Right kidney (tissue), 1 donor: Measurements from ENCODE around the gene LAMC1.

Experiments
- DNase-seq: peaks from one replicate; pipeline ENCODE4 v3.0.0-alpha.2; 2016

The LAMC1 gene

DNA sequence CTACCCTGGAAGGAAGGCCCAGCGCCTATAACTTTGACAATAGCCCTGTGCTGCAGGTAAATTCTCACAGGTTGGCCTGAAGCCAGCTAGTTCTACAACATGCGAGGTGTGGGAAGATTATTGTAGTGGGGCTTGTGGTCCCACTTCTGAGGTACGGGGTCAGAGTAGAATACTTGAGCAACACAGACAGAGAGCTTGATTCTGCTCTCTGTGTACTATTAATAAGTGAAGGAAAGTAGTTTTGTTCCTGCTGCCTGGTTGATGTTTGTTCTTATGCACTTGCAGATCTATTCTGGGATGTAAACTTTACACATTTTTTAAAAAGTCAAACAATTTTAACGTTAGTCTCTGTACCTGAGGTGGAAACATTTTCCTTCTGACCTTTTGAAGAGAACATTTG is 80.4 kb downstream of the LAMC1 start:
- DNase-seq, result no peak

DNA sequence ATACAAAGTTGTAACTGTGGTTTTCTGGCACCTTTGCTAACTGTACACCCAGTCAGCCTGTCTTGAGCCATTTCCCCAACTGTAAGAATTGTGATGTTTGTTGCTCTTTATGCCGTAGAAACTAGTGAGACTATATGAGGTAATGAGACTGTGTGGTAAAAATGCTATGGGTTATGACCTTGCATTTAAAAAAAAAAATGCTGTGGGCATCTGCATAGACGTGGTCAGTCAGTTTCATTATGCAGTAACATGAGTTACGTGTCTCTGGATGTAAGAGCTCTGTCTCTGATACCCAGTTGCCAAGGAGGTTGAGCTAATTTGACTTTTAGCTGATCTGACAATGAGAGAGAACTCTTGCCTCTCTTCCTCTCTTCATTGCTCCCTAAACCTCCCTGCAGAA is 82.2 kb downstream of the LAMC1 start:
- no peak for DNase-seq

DNA sequence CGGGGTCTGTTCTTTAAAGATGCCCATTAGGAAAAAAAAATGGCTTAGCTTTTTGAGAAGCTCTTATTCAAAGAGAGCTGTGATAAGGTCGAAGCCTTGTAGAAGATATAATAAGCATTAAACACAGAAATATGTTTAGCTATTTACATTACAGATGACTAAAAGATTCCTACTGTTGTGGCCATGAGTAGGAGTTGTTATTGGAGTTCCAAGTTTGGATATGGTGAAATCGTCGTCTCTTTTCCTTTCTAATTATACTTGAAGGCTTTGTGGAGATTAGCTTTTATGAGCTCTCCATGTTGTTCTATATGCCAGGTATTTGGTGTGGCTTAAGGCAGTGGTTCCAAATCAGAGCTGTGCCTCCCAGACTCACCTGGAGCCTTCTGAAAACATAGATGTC is 82.9 kb downstream of the LAMC1 start:
- DNase-seq, result no peak

DNA sequence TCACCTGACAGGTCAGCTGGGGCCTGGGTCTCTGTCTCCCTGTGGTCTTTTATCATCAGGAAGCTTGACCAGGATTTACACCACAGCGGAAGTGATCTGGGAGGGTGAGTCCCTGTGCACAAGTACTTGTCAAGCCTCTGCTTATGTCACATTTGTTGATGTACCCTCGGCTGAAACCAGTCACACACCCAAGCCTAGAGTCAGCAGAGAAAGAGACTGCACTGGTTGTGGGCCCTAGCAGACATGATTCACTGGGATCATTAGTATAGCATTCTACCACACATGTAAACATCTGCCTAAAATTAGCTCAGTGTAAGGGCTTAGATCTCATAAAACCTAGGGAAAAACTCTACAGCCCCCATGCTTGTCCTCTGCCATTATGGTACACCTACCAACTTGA is 83.5 kb downstream of the LAMC1 start:
- no peak for DNase-seq

DNA sequence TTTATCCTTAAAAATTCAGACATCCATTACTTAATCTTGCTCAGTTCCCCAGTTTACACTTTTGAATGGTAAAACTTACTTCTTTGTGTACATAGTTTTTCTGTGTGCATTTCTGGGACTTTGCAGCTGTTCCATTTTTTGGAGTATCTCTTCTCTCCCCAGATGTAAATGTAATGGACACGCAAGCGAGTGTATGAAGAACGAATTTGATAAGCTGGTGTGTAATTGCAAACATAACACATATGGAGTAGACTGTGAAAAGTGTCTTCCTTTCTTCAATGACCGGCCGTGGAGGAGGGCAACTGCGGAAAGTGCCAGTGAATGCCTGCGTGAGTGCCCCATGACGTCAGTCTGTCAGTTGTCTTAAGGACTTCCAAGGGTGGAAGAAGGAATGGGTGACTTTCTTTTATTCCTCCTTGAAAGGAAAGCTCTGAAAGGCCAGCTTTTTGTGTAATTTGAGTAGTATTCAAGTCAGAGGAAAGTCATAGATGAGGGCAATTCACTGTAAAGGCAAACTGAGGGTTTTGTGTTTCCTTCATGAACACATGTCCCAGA is 87.2 kb downstream of the LAMC1 start:
- no peak for DNase-seq

DNA sequence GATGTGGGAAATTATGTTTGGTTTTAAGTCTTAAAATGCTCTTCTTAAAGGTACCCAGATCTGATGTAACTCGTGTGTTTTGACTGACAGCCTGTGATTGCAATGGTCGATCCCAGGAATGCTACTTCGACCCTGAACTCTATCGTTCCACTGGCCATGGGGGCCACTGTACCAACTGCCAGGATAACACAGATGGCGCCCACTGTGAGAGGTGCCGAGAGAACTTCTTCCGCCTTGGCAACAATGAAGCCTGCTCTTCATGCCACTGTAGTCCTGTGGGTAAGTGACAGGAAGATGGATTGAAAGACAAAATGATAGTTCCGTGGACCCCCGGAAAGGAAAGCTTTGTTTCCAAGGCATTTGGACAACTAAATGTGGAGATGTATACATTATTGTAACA is 91.2 kb downstream of the LAMC1 start:
- DNase-seq, result no peak

DNA sequence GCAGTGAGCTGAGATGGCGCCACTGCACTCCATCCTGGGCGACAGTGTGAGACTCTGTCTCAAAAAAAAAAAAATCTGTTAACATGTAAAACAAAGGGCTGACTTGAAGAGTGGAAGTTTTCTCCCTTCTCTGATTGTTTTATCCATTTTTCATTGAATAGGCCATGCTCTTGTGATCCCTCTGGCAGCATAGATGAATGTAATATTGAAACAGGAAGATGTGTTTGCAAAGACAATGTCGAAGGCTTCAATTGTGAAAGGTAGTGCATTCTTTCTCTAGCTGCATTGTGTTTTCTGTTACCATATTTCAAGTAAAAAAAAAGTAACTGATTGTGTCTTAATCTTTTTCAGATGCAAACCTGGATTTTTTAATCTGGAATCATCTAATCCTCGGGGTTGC is 93.2 kb downstream of the LAMC1 start:
- no peak for DNase-seq

DNA sequence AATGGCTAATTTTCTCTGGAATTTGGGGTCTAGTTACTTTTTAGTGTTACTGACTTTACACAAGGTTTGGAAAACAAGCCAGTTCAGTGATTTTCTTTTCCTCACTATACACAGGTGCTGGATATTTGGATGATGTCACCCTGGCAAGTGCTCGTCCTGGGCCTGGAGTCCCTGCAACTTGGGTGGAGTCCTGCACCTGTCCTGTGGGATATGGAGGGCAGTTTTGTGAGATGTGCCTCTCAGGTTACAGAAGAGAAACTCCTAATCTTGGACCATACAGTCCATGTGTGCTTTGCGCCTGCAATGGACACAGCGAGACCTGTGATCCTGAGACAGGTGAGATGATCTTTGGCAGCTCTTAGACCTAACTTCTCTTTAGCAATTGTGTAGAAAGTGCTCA is 98.4 kb downstream of the LAMC1 start:
- no peak for DNase-seq

DNA sequence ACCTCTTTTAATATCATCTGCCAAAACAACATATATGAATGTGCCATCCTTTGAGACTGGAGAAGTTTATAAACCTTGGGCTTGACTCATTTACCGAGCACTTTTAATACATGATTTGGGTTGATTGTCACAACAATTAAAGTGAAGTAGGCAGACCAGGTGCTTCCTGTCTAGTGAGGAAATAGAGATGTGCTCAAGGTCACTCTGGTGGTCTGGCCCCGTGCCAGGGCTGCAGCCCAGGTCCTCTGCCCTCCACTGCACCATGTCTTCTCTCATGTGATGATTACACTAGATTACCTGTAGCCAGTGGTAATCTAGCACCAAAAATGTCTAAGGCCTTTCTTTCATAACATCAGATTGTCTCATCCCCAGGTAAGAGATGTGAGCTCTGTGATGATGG is 101.0 kb downstream of the LAMC1 start:
- no peak for DNase-seq

DNA sequence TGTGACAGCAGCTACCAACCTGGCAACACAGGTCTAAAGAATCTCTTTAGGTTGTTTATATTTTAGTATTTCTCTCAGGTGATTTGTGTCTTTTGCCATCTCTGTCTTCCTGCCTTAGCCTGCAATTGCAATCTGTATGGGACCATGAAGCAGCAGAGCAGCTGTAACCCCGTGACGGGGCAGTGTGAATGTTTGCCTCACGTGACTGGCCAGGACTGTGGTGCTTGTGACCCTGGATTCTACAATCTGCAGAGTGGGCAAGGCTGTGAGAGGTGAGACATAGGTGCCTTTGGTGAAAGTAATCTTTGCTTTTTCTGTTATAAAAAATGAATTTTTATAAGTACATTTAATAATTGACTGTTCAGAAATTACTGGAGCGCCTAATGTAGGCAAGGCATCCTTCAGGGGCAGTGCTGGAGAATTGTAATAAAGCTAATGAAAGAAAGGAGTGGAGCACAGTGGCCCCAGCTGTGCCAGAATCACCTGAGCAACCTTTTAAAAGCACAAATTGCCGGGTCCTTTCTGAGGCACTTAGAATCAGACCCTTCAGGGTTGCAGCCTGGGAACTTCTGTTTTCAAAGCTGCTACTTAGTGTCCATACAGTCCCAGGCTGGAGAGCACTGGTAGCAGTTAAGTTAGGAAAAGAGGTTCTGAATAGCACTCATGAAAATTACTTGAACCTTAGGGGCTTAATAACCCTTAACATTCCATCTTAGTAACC is 102.2 kb downstream of the LAMC1 start:
- DNase-seq, result no peak

DNA sequence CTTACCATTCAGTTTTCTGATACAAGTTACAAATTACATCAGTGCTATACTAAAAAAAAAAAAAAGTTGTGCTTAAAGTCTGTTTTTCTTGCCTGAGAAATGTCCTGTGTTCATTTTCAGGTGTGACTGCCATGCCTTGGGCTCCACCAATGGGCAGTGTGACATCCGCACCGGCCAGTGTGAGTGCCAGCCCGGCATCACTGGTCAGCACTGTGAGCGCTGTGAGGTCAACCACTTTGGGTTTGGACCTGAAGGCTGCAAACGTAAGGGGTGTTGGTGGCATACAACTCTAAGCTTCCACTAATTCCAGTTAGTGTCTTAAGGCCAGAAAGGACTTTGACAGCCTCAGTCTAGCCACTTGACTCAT is 102.8 kb downstream of the LAMC1 start:
- no peak for DNase-seq

DNA sequence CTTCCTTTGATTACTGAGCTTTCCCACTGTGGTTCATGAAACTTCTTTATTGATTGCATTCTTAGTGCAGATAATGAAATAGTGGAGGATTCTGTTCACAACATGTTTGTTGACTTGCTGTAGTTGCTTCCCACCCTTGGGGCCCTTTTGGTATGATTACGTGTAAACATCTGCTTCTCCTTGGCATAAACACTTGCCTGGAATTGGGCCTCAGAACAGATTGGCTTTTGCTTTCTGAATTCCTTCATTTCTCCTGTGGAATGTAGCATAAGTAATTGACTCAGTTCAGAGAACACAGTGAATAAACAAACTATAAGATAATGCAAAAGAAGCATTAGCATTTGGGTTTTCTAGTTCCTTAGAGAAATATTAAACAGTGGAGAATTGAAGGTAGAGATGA is 103.3 kb downstream of the LAMC1 start:
- no peak for DNase-seq

DNA sequence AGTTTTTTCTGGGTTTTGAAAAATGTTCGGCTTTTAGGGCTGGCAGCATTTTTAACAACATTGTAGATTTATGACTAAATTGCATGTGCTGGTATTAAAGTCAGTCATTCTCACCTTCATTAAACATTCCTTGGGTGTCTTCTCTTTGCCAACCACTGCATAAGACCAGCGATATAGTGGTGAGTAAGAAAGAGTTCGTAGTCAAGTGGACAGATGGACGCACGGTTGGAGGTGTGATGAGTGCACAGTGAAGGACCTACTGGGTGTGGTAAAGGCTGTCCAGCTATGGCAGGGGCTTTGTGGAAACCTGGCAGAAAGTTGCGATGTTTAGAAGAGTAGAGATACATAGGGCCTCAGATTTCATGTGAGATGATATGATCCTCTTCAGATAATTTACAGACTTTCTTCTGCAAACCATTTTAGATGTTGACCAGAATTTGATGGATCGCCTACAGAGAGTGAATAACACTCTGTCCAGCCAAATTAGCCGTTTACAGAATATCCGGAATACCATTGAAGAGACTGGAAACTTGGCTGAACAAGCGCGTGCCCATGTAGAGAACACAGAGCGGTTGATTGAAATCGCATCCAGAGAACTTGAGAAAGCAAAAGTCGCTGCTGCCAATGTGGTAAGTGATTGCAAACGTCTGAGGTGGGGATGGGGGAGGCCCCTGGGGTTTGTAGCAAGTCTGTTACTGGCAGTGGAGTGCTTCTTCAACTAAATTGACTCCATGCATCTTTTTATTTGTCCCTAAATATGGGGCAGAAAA is 106.9 kb downstream of the LAMC1 start:
- DNase-seq, result no peak

DNA sequence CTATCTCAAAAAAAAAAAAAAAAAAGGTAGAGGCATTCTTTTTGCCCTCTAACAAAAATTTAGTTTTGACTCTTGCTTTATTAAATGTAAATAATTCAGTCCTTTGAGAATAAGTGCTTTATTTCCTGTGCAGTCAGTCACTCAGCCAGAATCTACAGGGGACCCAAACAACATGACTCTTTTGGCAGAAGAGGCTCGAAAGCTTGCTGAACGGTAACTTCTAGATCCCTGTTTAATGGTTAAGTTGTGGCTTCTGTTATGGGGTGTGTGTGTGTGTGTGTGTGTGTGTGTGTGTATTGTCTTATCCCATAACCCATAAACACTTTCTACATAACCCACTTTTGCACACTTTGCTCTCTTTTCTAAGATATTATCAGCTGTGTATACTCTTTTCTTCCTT is 107.9 kb downstream of the LAMC1 start:
- no peak for DNase-seq

DNA sequence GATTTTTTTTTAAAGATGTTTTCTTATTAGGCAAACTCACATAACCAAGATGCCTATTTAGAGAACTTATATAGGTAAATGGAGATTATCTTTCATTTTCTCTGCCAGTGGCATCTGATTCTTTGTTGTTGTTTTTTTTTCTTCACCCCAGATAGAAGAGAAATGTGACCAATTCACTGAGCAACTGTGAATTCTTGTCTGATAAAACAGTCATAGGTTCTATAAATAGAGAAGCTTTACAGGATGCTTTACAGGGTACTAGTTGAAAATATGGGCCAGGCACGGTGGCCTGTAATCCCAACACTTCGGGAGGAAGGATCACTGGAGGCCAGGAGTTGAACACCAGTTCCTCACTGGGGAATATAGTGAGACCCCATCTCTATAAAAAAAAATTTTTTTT is 112.1 kb downstream of the LAMC1 start:
- no peak for DNase-seq

DNA sequence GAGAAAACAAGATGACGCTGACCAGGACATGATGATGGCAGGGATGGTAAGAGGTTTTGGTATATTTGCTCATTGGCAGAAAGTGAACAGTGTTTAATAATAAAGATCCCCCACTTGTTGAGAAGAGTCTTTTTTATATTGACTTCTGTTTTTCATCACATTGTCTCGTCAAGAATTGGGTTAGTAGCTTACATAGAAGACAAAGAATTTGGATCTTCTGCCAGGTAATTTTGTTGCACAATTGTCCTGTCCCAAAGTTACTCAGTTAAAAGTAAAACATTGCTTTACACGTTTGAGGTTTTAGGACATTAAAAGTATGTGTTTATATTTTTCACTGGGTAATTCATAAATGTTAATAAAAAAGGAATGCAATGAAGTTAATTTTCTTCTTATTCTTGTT is 114.6 kb downstream of the LAMC1 start:
- no peak for DNase-seq

DNA sequence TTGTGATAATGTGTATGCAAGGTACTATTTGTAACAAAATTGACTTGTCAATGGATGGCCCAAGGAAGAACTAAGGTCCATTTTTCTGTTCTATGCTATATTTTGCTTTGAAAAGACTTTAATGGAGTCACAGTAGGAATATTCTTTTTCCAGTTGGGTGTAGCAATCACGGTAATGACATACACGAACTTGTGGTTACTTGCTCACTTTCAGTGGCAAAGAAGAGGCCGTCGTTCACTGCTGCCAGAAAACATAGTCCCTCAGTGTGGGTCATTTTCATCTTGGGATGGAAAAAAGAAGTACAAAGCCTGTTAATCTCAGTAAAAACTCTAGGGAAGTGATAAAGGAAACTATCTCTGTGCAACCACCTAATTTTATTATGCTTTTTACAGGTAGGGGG is 115.1 kb downstream of the LAMC1 start:
- DNase-seq, result no peak

DNA sequence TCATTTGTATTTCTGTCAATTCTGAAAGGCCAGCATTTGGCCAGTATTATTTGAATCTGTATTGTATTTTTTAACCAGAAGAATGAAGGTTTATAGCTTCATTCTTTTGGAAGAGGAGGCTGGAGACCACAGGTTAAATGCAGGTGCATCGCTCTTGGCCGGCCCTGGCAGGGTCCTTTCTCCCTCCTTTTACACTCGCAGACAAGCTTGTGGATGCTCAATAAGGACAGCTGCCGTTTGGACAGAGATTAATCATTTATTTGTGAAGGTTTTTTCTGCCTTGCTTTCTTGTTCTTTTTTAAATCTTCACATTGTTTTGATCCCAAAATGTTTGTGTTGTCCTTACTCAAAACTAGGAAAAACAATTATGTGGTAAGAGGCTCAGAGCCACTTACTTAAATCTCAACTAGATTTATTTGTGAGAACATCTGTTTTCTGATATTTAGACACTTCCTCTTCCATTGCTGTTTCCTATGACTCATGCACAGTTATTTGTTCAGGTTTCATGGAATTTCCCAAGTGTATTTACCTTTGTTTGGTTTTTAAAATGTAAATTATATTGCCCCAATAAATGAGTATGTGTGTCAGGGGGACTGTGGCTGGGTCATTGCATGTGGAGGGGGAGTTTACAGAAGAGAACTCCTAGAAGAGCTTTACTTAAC is 116.2 kb downstream of the LAMC1 start:
- no peak for DNase-seq

DNA sequence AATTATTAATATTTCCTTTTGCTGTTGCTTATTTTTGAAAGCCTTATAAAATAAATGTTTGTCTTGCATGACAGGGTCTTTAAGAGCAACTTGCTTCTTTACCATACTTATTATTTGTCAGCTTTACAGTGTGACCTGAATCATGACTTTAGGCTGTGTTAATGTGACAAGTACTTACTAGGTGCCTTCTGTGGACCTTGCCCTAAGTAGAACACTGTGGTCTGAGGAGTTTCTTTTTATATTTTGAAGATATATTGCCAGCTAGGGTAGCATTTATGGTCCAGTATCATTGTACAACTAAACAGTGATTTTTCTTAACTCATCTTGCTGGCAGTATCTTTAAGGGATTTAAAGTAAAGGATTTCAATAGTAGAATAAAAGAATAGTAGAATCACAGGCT is 117.4 kb downstream of the LAMC1 start:
- DNase-seq, result no peak

DNA sequence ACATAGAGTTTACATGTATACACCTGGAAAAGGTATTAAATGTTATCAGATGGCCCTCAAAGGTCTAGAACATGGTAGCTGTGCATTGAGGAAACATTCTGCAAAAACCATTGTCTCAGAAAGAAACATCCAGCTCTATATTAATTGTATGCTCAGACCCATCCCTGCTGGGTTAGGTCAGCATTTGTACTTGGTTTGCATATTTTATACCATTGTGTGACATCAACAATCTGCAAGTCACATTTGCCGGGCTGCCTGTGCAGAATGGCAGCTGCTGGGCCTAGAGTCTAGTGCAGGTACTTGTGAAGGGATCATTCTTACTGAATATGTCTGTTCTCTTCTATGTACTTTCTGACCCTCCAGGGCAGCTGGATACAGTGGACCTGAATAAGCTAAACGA is 119.0 kb downstream of the LAMC1 start:
- DNase-seq, result no peak

DNA sequence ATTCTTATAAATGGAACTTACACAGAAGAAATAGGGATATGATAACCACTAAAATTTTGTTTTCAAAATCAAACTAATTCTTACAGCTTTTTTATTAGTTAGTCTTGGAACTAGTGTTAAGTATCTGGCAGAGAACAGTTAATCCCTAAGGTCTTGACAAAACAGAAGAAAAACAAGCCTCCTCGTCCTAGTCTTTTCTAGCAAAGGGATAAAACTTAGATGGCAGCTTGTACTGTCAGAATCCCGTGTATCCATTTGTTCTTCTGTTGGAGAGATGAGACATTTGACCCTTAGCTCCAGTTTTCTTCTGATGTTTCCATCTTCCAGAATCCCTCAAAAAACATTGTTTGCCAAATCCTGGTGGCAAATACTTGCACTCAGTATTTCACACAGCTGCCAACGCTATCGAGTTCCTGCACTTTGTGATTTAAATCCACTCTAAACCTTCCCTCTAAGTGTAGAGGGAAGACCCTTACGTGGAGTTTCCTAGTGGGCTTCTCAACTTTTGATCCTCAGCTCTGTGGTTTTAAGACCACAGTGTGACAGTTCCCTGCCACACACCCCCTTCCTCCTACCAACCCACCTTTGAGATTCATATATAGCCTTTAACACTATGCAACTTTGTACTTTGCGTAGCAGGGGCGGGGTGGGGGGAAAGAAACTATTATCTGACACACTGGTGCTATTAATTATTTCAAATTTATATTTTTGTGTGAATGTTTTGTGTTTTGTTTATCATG is 120.5 kb downstream of the LAMC1 start:
- no peak for DNase-seq

DNA sequence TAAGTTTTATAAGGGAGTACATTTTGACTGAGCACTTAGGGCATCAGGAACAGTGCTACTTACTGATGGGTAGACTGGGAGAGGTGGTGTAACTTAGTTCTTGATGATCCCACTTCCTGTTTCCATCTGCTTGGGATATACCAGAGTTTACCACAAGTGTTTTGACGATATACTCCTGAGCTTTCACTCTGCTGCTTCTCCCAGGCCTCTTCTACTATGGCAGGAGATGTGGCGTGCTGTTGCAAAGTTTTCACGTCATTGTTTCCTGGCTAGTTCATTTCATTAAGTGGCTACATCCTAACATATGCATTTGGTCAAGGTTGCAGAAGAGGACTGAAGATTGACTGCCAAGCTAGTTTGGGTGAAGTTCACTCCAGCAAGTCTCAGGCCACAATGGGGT is 121.5 kb downstream of the LAMC1 start:
- DNase-seq, result no peak

DNA sequence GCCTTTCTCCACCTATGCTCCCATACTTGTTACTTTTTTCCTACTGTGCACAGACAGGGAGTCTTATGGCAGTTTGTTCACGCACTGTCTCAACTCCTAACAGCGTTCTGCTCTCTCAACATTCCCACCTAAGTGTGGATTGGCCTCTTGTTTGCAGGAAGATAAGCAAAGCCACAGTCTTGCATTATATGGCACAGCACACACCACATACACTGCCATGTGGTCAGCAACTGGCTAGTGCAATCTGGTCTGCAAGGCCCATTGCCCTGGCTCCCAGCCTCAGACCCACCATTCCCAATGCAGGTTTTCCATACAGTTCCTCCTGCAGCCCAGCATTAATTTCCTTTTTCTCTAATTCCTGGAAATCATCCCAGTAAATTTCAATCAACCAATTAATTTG is 124.5 kb downstream of the LAMC1 start:
- DNase-seq, result no peak
